GM12878 (cell line): ENCODE data around the gene ITSN2. TPM values are rescaled to one million over a fixed set of nuclear protein-coding genes. Genes with fewer than 3 reads are reported as not detected.

Source experiments
- ATAC-seq: fragments of 200-7000 bp; cut with Tn5 transposase; 3 replicates; pipeline ENCODE4 v1.9.1; 2020; ENCODE audit warnings: mild to moderate bottlenecking, moderate library complexity
- BruUV-seq: library from RNA; stranded (reverse); fragments of 400-500 nt; replicated peaks from 2 replicates; lab custom pipeline; 2021; lab: Mats Ljungman, UMichigan
- CTCF ChIA-PET: fragments of 300-600 bp; sonication (Branson Sonifier 250); formaldehyde crosslinking; extraction: SDS; loops from one replicate; lab custom pipeline; 2021; ENCODE audit warnings: inconsistent platforms; lab: Yijun Ruan, JAX
- POLR2A ChIA-PET: fragments of 350-600 bp; formaldehyde crosslinking; extraction: SDS; loops from one replicate; lab custom pipeline; 2021; ENCODE audit warnings: inconsistent platforms; lab: Charles Lee
- RAD21 ChIA-PET: fragments of 300-600 bp; sonication (Branson Sonifier 250); formaldehyde crosslinking; loops from one replicate; lab custom pipeline; 2023; ENCODE audit warnings: antibody characterized with exemption; ENCODE audit not compliant: unreplicated experiment; lab: Charles Lee
- SMC1A ChIA-PET: fragments of 300-600 bp; sonication (Branson Sonifier 250); formaldehyde crosslinking; loops from one replicate; lab custom pipeline; 2023; ENCODE audit not compliant: unreplicated experiment, uncharacterized antibody; lab: Charles Lee
- DNase-seq: peaks from one replicate; pipeline ENCODE4 v3.0.0-alpha.2; 2011; ENCODE audit warnings: low read depth, low spot score
- FAIRE-seq: peaks from 3 replicates; lab custom pipeline; 2011; peaks lifted over from hg19 to GRCh38; lab: Jason Lieb, UNC
- H2AFZ ChIP-seq: 2 replicates; pipeline ENCODE4 v1.6.0; 2011; ENCODE audit warnings: low read depth, low read length, control low read depth; ENCODE audit not compliant: control insufficient read depth
- H3K27ac ChIP-seq: 2 replicates; pipeline ENCODE4 v1.5.1; 2011; ENCODE audit warnings: control low read depth; ENCODE audit not compliant: control insufficient read depth, insufficient read depth
- H3K27me3 ChIP-seq, 2 experiments: replicated peaks in 1 of 2; 2 replicates each; pipeline versions ENCODE4 v1.6.0 to v1.6.1; 2011; ENCODE audit warnings: low read length in 1 of 2; ENCODE audit not compliant: control insufficient read depth in 2 of 2, insufficient read depth in 2 of 2
- H3K36me3 ChIP-seq, 2 experiments: 2 replicates each; pipeline ENCODE4 v1.5.1; 2011; ENCODE audit warnings: low read length in 1 of 2; ENCODE audit not compliant: control insufficient read depth in 2 of 2, insufficient read depth in 2 of 2
- H3K4me1 ChIP-seq: 2 replicates; pipeline ENCODE4 v1.6.1; 2011; ENCODE audit warnings: mild to moderate bottlenecking, low read length, moderate library complexity, mixed read lengths; ENCODE audit not compliant: control insufficient read depth, insufficient read depth
- H3K4me2 ChIP-seq: 2 replicates; pipeline ENCODE4 v1.6.0; 2011; ENCODE audit warnings: control low read depth; ENCODE audit not compliant: control insufficient read depth, insufficient read depth
- H3K4me3 ChIP-seq: fragments of 200-600 bp; sonication (generic); 2 replicates; pipeline ENCODE4 v1.5.1; 2016
- H3K79me2 ChIP-seq: 2 replicates; pipeline ENCODE4 v1.6.0; 2011; ENCODE audit warnings: low read length; ENCODE audit not compliant: control insufficient read depth, insufficient read depth
- H3K9ac ChIP-seq: 2 replicates; pipeline ENCODE4 v1.8.0; 2011; ENCODE audit warnings: low read length, control low read depth, mixed read lengths; ENCODE audit not compliant: control insufficient read depth, insufficient read depth
- H3K9me3 ChIP-seq: replicated peaks from 3 replicates; pipeline ENCODE4 v1.5.1; 2011; ENCODE audit warnings: mild to moderate bottlenecking, low read length; ENCODE audit not compliant: control insufficient read depth, insufficient read depth
- H4K20me1 ChIP-seq: 2 replicates; pipeline ENCODE4 v1.6.0; 2011; ENCODE audit not compliant: control insufficient read depth, insufficient read depth
- BMI1 ChIP-seq: fragments of 450-650 bp; IDR thresholded peaks from 2 replicates; pipeline ENCODE4 v1.6.1; 2016; ENCODE audit warnings: mild to moderate bottlenecking, moderate library complexity, borderline replicate concordance
- CBX5 ChIP-seq: sonication (generic); IDR thresholded peaks from 2 replicates; pipeline ENCODE4 v1.6.1; 2016; ENCODE audit warnings: low read depth, moderate library complexity, mild to moderate bottlenecking, inconsistent platforms
- HDGF ChIP-seq: fragments of 450-650 bp; IDR thresholded peaks from 2 replicates; pipeline ENCODE4 v1.6.1; 2016; ENCODE audit warnings: antibody characterized with exemption
- NFYB ChIP-seq: IDR thresholded peaks from 2 replicates; pipeline ENCODE4 v1.6.1; 2011; ENCODE audit warnings: low read depth, mild to moderate bottlenecking, low read length, improper control_type of control experiment, moderate library complexity; ENCODE audit not compliant: insufficient read depth
- RAD21 ChIP-seq: IDR thresholded peaks from 2 replicates; pipeline ENCODE4 v1.6.1; 2011; ENCODE audit warnings: mild to moderate bottlenecking, low read depth, low read length, moderate library complexity; ENCODE audit not compliant: insufficient read depth
- SMAD1 ChIP-seq: fragments of 450-650 bp; IDR thresholded peaks from 2 replicates; pipeline ENCODE4 v1.6.1; 2018; ENCODE audit warnings: mild to moderate bottlenecking, low read depth; ENCODE audit not compliant: partially characterized antibody
- SP1 ChIP-seq: IDR thresholded peaks from one replicate; pipeline ENCODE4 v1.6.1; 2011; ENCODE audit warnings: low read depth, low read length
- TARDBP ChIP-seq: IDR thresholded peaks from 2 replicates; pipeline ENCODE4 v1.6.1; 2016; ENCODE audit warnings: borderline replicate concordance
- WRNIP1 ChIP-seq: IDR thresholded peaks from 2 replicates; pipeline ENCODE4 v1.6.1; 2011; ENCODE audit warnings: low read depth, low read length, improper control_type of control experiment, borderline replicate concordance
- ZNF207 ChIP-seq: fragments of 450-650 bp; IDR thresholded peaks from 2 replicates; pipeline ENCODE4 v1.6.1; 2014; ENCODE audit warnings: antibody characterized with exemption, mild to moderate bottlenecking, borderline replicate concordance
- ZNF274 ChIP-seq: IDR thresholded peaks from one replicate; pipeline ENCODE4 v1.8.0; 2011; ENCODE audit not compliant: insufficient read length, insufficient read depth
- WGBS: methylation state at CpG from one replicate; pipeline ENCODE4 v1.1.6; 2016; ENCODE audit warnings: low lambda C conversion rate; ENCODE audit not compliant: insufficient replicate concordance, insufficient coverage; ENCODE audit errors: missing lambda C conversion rate; 5-methylcytosine and 5-hydroxymethylcytosine counted together
- in situ Hi-C: fragments of 300-500 bp; cut with MboI; formaldehyde crosslinking; loops from 9 replicates; pipeline ENCODE4 v1.14.3; 2018; ENCODE audit warnings: mixed read lengths
- intact Hi-C: fragments of 100-400 bp; cut with micrococcal nuclease; formaldehyde crosslinking; loops from one replicate; pipeline ENCODE4 v1.14.2; 2022; ENCODE audit not compliant: unreplicated experiment
- polyA plus RNA-seq, 11 experiments: library from polyadenylated mRNA; depleted of rRNA in 4 of 11; unstranded in 6 of 11; stranded (reverse) in 5 of 11; fragments of >200 nt; fragmentation: Nextera tagmentation in 4 of 11; fragmentation: Illumina TruSeq in 1 of 11; extraction: Ambion mirVana in 4 of 11; extraction: Trizol in 1 of 11; gene quantifications; 1 replicate in 1 of 11; 2 replicates in 10 of 11; pipeline versions ENCODE4 v1.2.1 to v1.2.3, GENCODE V29; 2011 to 2016; ENCODE audit warnings: inconsistent platforms in 2 of 11, missing spikeins in 2 of 11, low read depth in 1 of 11
- total RNA-seq, 4 experiments: library from RNA; depleted of rRNA in 3 of 4; stranded (reverse); fragments of >200 nt in 3 of 4; fragmentation: Illumina TruSeq in 1 of 4; extraction: Trizol in 1 of 4; gene quantifications; 2 replicates each; pipeline versions ENCODE4 v1.2.1 to v1.2.3, GENCODE V29; 2013 to 2021
- TF ChIP-seq, protein P1 (sequence below): fragments of 450-650 bp; IDR thresholded peaks from 2 replicates; pipeline ENCODE4 v1.6.1; 2017; ENCODE audit warnings: mild to moderate bottlenecking, low read depth, inconsistent platforms; ENCODE audit not compliant: poor library complexity, severe bottlenecking

Gene ITSN2
- total and polyA plus RNA-seq, 10 of the 15 experiments (the other 5 are each of a cell fraction or from before 2014, with no cell fraction given) = 20.5 to 80.0 (median 54.7) TPM

DNA sequence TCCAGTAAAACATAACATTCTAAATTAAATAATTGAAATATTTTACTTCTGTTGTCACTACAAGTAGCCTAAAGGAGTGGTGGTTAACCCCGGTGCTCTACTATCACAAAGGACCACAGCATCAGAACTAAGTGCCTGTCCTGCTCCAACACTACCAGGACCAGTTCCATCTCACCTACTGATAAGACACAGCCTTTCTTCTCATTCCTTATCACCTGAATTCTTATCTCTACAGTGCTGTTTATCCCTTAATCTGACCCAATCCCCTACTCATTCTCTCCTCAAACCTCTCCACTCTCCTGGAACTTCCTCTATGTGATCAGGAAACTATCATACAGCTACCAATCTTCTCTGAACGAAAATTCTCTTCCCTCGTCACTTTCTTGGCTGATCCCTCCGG lies 80.2 kb downstream of the ITSN2 start:
- intact Hi-C loops = no loop called here
- ATAC-seq (no peak), FAIRE-seq (no peak), DNase-seq (no peak)
- POLR2A ChIA-PET = no interaction called here
- in situ Hi-C loops = no loop called here
- no peak overlapping the region for H2AFZ ChIP-seq
- CTCF ChIA-PET = no interaction called here
- H3K4me2 ChIP-seq = no peak overlapping the region
- no peaks in the 10 kb centered on the region for H3K27me3 ChIP-seq
- no peak for TF ChIP-seq CBX5
- no peak for TF ChIP-seq SMAD1
- no peak for TF ChIP-seq ZNF207
- no peak for TF ChIP-seq ZNF274
- no peak for TF ChIP-seq BMI1
- no peak for TF ChIP-seq NFYB
- TF ChIP-seq, protein P1, sequence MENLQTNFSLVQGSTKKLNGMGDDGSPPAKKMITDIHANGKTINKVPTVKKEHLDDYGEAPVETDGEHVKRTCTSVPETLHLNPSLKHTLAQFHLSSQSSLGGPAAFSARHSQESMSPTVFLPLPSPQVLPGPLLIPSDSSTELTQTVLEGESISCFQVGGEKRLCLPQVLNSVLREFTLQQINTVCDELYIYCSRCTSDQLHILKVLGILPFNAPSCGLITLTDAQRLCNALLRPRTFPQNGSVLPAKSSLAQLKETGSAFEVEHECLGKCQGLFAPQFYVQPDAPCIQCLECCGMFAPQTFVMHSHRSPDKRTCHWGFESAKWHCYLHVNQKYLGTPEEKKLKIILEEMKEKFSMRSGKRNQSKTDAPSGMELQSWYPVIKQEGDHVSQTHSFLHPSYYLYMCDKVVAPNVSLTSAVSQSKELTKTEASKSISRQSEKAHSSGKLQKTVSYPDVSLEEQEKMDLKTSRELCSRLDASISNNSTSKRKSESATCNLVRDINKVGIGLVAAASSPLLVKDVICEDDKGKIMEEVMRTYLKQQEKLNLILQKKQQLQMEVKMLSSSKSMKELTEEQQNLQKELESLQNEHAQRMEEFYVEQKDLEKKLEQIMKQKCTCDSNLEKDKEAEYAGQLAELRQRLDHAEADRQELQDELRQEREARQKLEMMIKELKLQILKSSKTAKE = no peak
- TF ChIP-seq WRNIP1 = no peak
- TF ChIP-seq SP1 = no peak
- no peak for TF ChIP-seq HDGF
- no peak for TF ChIP-seq TARDBP
- TF ChIP-seq RAD21 = no peak
- TF ChIP-seq, all 136 proteins: peak for 0
- Histone ChIP-seq H3K4me1 (peaks cover 12% of the 10 kb centered on the region), H3K36me3 (peaks cover 2 to 6% of the 10 kb centered on the region in 2 experiments; a peak in 3 of 4 replicates), H3K4me3 (no peak overlapping the region), H3K9me3 (no peaks in the 10 kb centered on the region), H3K79me2 (no peaks in the 10 kb centered on the region), H4K20me1 (no peaks in the 10 kb centered on the region), H3K27ac (no peak overlapping the region), H3K9ac (no peak overlapping the region)
- BruUV-seq = no TSS peak
- ChIA-PET SMC1A (no interaction called here), RAD21 (no interaction called here)
- WGBS = 83% methylated on average over 4 of the region's 4 CpGs
